CD4-positive, CD25-positive, alpha-beta regulatory T cell (primary cell): ENCODE results near the gene HLA-DMA. TPM values are rescaled to one million over a fixed set of nuclear protein-coding genes. Genes with fewer than 3 reads are reported as not detected.
A peak's percentile ranks its signal among the peaks of the same experiment; 100 is the strongest.

Experiments
- ATAC-seq, 2 donors: fragments of 150-1000 bp; cut with Tn5 transposase; one replicate each; pipeline ENCODE4 v1.10.0; 2021; ENCODE audit warnings: low read depth in 2 of 2, moderate number of reproducible peaks in 2 of 2, moderate library complexity in 1 of 2
- DNase-seq, 3 donors: peaks; one replicate each; pipeline versions ENCODE4 v3.0.0 to v3.0.0-alpha.2; 2012 to 2022; ENCODE audit warnings: mixed read lengths in 1 of 3
- H3K27ac ChIP-seq: one replicate; pipeline ENCODE4 v1.7.0; 2013; ENCODE audit warnings: mild to moderate bottlenecking, low read length; ENCODE audit not compliant: insufficient read depth, poor library complexity, severe bottlenecking
- H3K27me3 ChIP-seq: one replicate; pipeline ENCODE4 v1.7.0; 2013; ENCODE audit warnings: low read length; ENCODE audit not compliant: control insufficient read depth, insufficient read depth
- H3K36me3 ChIP-seq: one replicate; pipeline ENCODE4 v1.7.0; 2013; ENCODE audit warnings: mild to moderate bottlenecking, low read length, moderate library complexity; ENCODE audit not compliant: control insufficient read depth, insufficient read depth
- H3K4me1 ChIP-seq: 2 replicates; pipeline ENCODE4 v1.7.0; 2013; ENCODE audit warnings: mild to moderate bottlenecking, low read length; ENCODE audit not compliant: insufficient read depth, control insufficient read depth, poor library complexity, severe bottlenecking
- H3K4me3 ChIP-seq: one replicate; pipeline ENCODE4 v1.7.0; 2013; ENCODE audit warnings: low read depth, mild to moderate bottlenecking, low read length, moderate library complexity
- H3K9me3 ChIP-seq, 2 experiments: 1 replicate in 1 of 2; 2 replicates in 1 of 2; pipeline ENCODE4 v1.7.0; 2013; ENCODE audit warnings: low read length in 2 of 2, mild to moderate bottlenecking in 1 of 2, moderate library complexity in 1 of 2; ENCODE audit not compliant: control insufficient read depth in 2 of 2
- H3K27ac Mint-ChIP-seq, 3 donors: one replicate each; pipeline ENCODE4 v1.8.0; 2020 to 2022; ENCODE audit warnings: mild to moderate bottlenecking in 3 of 3, mixed read lengths in 3 of 3, moderate library complexity in 2 of 3
- H3K27me3 Mint-ChIP-seq: one replicate; pipeline ENCODE4 v1.8.0; 2022; ENCODE audit warnings: mild to moderate bottlenecking, mixed read lengths
- H3K36me3 Mint-ChIP-seq: one replicate; pipeline ENCODE4 v1.8.0; 2020; ENCODE audit warnings: mixed read lengths
- H3K4me1 Mint-ChIP-seq, 4 donors: one replicate each; pipeline ENCODE4 v1.8.0; 2020 to 2022; ENCODE audit warnings: mixed read lengths in 4 of 4, mild to moderate bottlenecking in 1 of 4
- H3K4me3 Mint-ChIP-seq, 4 donors: one replicate each; pipeline ENCODE4 v1.8.0; 2020 to 2022; ENCODE audit warnings: mild to moderate bottlenecking in 4 of 4, mixed read lengths in 4 of 4, moderate library complexity in 3 of 4
- H3K9me3 Mint-ChIP-seq, 7 donors: one replicate each; pipeline ENCODE4 v1.8.0; 2020 to 2022; ENCODE audit warnings: mixed read lengths in 7 of 7, mild to moderate bottlenecking in 3 of 7, moderate library complexity in 2 of 7
- polyA plus RNA-seq, 4 donors: library from polyadenylated mRNA; unstranded; fragments of 300-500 nt; fragmentation: Illumina TruSeq; gene quantifications; one replicate each; pipeline ENCODE4 v1.2.3, GENCODE V29; 2021
- total RNA-seq: library from RNA; stranded (reverse); gene quantifications from one replicate; pipeline ENCODE4 v1.2.3, GENCODE V29; 2022

The HLA-DMA gene
- total and polyA plus RNA-seq, 5 donors from 2014 or later: 32.3 to 89.3 (median 56.5) TPM

GRCh38 chr6:32960563-32960962 is 7.7 kb upstream of the HLA-DMA start:
- Histone ChIP-seq H3K27me3 (no peaks in the 10 kb centered on the region), H3K36me3 (no peaks in the 10 kb centered on the region), H3K9me3 (no peaks in the 10 kb centered on the region), H3K27ac (no peak overlapping the region), H3K4me1 (peaks cover 3% of the 10 kb centered on the region), H3K4me3 (no peak overlapping the region)
- DNase-seq: no peak
- peaks cover 24 to 63% (median 35%) of the 10 kb centered on the region in 4 donors for H3K4me1 Mint-ChIP-seq
- peak overlapping the region in 1 of 3 donors; percentile 10 for H3K27ac Mint-ChIP-seq
- no peak for ATAC-seq
- peaks cover 12% of the 10 kb centered on the region for H3K36me3 Mint-ChIP-seq
- H3K4me3 Mint-ChIP-seq: no peak overlapping the region
- H3K27me3 Mint-ChIP-seq: no peaks in the 10 kb centered on the region
- H3K9me3 Mint-ChIP-seq: no peaks in the 10 kb centered on the region

GRCh38 chr6:32956176-32956575 is 3.3 kb upstream of the HLA-DMA start:
- Histone ChIP-seq H3K4me1 (peaks cover 23% of the 10 kb centered on the region), H3K27me3 (no peaks in the 10 kb centered on the region), H3K9me3 (no peaks in the 10 kb centered on the region), H3K27ac (no peak overlapping the region), H3K4me3 (no peak overlapping the region), H3K36me3 (no peaks in the 10 kb centered on the region)
- peak overlapping the region in 1 of 4 donors; percentile 18 for H3K4me3 Mint-ChIP-seq
- ATAC-seq (no peak), DNase-seq (no peak)
- H3K27me3 Mint-ChIP-seq: no peaks in the 10 kb centered on the region
- peaks cover 31 to 61% (median 36%) of the 10 kb centered on the region in 4 donors for H3K4me1 Mint-ChIP-seq
- H3K36me3 Mint-ChIP-seq: peaks cover 9% of the 10 kb centered on the region
- H3K9me3 Mint-ChIP-seq: no peaks in the 10 kb centered on the region
- H3K27ac Mint-ChIP-seq: peak overlapping the region; percentile 11 to 57 (median 22)

GRCh38 chr6:32954986-32955802 is 2.3 kb upstream of the HLA-DMA start:
- Histone ChIP-seq H3K36me3 (no peaks in the 10 kb centered on the region), H3K9me3 (no peaks in the 10 kb centered on the region), H3K27ac (no peak overlapping the region), H3K4me1 (peaks cover 23% of the 10 kb centered on the region), H3K27me3 (no peaks in the 10 kb centered on the region), H3K4me3 (no peak overlapping the region)
- H3K4me1 Mint-ChIP-seq: peaks cover 27 to 60% (median 37%) of the 10 kb centered on the region in 4 donors
- ATAC-seq (no peak), DNase-seq (peak in 1 of 3 donors; percentile 73)
- no peak overlapping the region for H3K4me3 Mint-ChIP-seq
- H3K36me3 Mint-ChIP-seq: peaks cover 9% of the 10 kb centered on the region
- peak overlapping the region; percentile 14 to 46 (median 32) for H3K27ac Mint-ChIP-seq
- no peaks in the 10 kb centered on the region for H3K9me3 Mint-ChIP-seq
- no peaks in the 10 kb centered on the region for H3K27me3 Mint-ChIP-seq

GRCh38 chr6:32954267-32954666 is 1.4 kb upstream of the HLA-DMA start:
- Mint-ChIP-seq H3K4me1 (peaks cover 21 to 63% (median 42%) of the 10 kb centered on the region in 4 donors), H3K36me3 (peaks cover 5% of the 10 kb centered on the region), H3K27me3 (no peaks in the 10 kb centered on the region), H3K9me3 (no peaks in the 10 kb centered on the region), H3K27ac (peak overlapping the region in 1 of 3 donors; percentile 28), H3K4me3 (peak overlapping the region in 1 of 4 donors; percentile 19)
- peaks cover 23% of the 10 kb centered on the region for H3K4me1 ChIP-seq
- no peak overlapping the region for H3K27ac ChIP-seq
- H3K36me3 ChIP-seq: no peaks in the 10 kb centered on the region
- no peak overlapping the region for H3K4me3 ChIP-seq
- DNase-seq: no peak
- no peak for ATAC-seq
- H3K9me3 ChIP-seq: no peaks in the 10 kb centered on the region
- H3K27me3 ChIP-seq: no peaks in the 10 kb centered on the region

GRCh38 chr6:32953775-32954174 is 878 bp upstream of the HLA-DMA start:
- Mint-ChIP-seq H3K27ac (peak overlapping the region in 2 of 3 donors; percentile 28 to 90), H3K4me1 (peaks cover 21 to 68% (median 44%) of the 10 kb centered on the region in 4 donors), H3K36me3 (peaks cover 5% of the 10 kb centered on the region), H3K4me3 (peak overlapping the region in 3 of 4 donors; percentile 43 to 85 (median 84)), H3K9me3 (no peaks in the 10 kb centered on the region), H3K27me3 (no peaks in the 10 kb centered on the region)
- Histone ChIP-seq H3K9me3 (no peaks in the 10 kb centered on the region), H3K36me3 (no peaks in the 10 kb centered on the region), H3K27me3 (no peaks in the 10 kb centered on the region), H3K4me3 (no peak overlapping the region), H3K27ac (no peak overlapping the region), H3K4me1 (peaks cover 23% of the 10 kb centered on the region)
- no peak for ATAC-seq
- DNase-seq: no peak

- Mint-ChIP-seq H3K4me3 (no peak overlapping the region), H3K27ac (peak overlapping the region in 2 of 3 donors; percentile 4 to 48), H3K27me3 (no peaks in the 10 kb centered on the region), H3K9me3 (no peaks in the 10 kb centered on the region), H3K4me1 (peaks cover 42 to 74% (median 52%) of the 10 kb centered on the region in 4 donors), H3K36me3 (no peaks in the 10 kb centered on the region)
- DNase-seq (no peak), ATAC-seq (no peak)
- Histone ChIP-seq H3K4me3 (no peak overlapping the region), H3K4me1 (peaks cover 24% of the 10 kb centered on the region), H3K27ac (no peak overlapping the region), H3K36me3 (no peaks in the 10 kb centered on the region), H3K27me3 (no peaks in the 10 kb centered on the region), H3K9me3 (no peaks in the 10 kb centered on the region)
These were observed 2.4 kb downstream of the HLA-DMA start for GRCh38 chr6:32950449-32950848.

GRCh38 chr6:32950010-32950409 is 2.9 kb downstream of the HLA-DMA start:
- no peak for ATAC-seq
- H3K27me3 ChIP-seq: no peaks in the 10 kb centered on the region
- Mint-ChIP-seq H3K4me3 (no peak overlapping the region), H3K27ac (peak overlapping the region in 2 of 3 donors; percentile 4 to 70), H3K27me3 (no peaks in the 10 kb centered on the region), H3K4me1 (peaks cover 43 to 74% (median 53%) of the 10 kb centered on the region in 4 donors), H3K9me3 (no peaks in the 10 kb centered on the region), H3K36me3 (no peaks in the 10 kb centered on the region)
- H3K4me3 ChIP-seq: no peak overlapping the region
- no peak for DNase-seq
- H3K4me1 ChIP-seq: peaks cover 28% of the 10 kb centered on the region
- no peaks in the 10 kb centered on the region for H3K36me3 ChIP-seq
- H3K9me3 ChIP-seq: no peaks in the 10 kb centered on the region
- H3K27ac ChIP-seq: no peak overlapping the region
